ENCODE data around the gene ZBTB16.

GRCh38 chr11:114108501-114109205 is 49.1 kb downstream of the ZBTB16 start:
- TF ChIP-seq CTCF (IDR thresholded peaks at IDR 0.05) (no peak), POLR2AphosphoS5 (IDR thresholded peaks at IDR 0.05; ENCODE audit: low read depth, low read length) (no peak), SIN3A (IDR thresholded peaks at IDR 0.05; ENCODE audit: borderline replicate concordance, insufficient read depth, low read depth, low read length) (no peak)

Data from Panc1 (cell line).